H1 (cell line): ENCODE measurements around the gene GPR45. TPM values are rescaled to one million over a fixed set of nuclear protein-coding genes. Genes with fewer than 3 reads are reported as not detected.

Experiments used
- BRCA1 ChIP-seq: IDR thresholded peaks from 2 replicates; pipeline ENCODE4 v1.6.1; 2012; ENCODE audit warnings: low read depth, low read length, improper control_type of control experiment
- CHD2 ChIP-seq: IDR thresholded peaks from 2 replicates; pipeline ENCODE4 v1.6.1; 2012; ENCODE audit warnings: low read length, improper control_type of control experiment
- CHD7 ChIP-seq: fragments of 300-600 bp; sonication (generic); IDR thresholded peaks from 2 replicates; pipeline ENCODE4 v1.7.1; 2012; ENCODE audit warnings: low read length, moderate library complexity, mild to moderate bottlenecking, inconsistent platforms; ENCODE audit not compliant: insufficient replicate concordance
- MAFK ChIP-seq: IDR thresholded peaks from 2 replicates; pipeline ENCODE4 v1.6.1; 2012; ENCODE audit warnings: low read depth, mild to moderate bottlenecking, improper control_type of control experiment, low read length
- RNF2 ChIP-seq: fragments of 200-900, 300-1000 bp; sonication (generic); IDR thresholded peaks from 2 replicates; pipeline ENCODE4 v1.7.1; 2016; ENCODE audit warnings: borderline replicate concordance, low read depth, mild to moderate bottlenecking, antibody characterized with exemption, low read length; ENCODE audit not compliant: poor library complexity, severe bottlenecking; ENCODE audit errors: missing control alignments
- polyA plus RNA-seq, 7 experiments: library from polyadenylated mRNA; depleted of rRNA in 3 of 7; stranded (reverse) in 5 of 7; unstranded in 2 of 7; fragments of >200 nt in 5 of 7; fragments of 200-250 nt in 2 of 7; gene quantifications; 1 replicate in 5 of 7; 2 replicates in 1 of 7; 4 replicates in 1 of 7; pipeline versions ENCODE4 v1.2.1 to v1.2.3, GENCODE V29; 2011 to 2013; ENCODE audit warnings: missing spikeins in 2 of 7, mixed read lengths in 2 of 7
- total RNA-seq: library from RNA; stranded (reverse); fragmentation: NEBNext Ultra II Directional; extraction: Animal tissue kit (Norgen Biotek cat#: 25700); gene quantifications from 2 replicates; pipeline ENCODE4 v1.2.1, GENCODE V29; 2021

The GPR45 gene
- total and polyA plus RNA-seq, 2 of the 8 experiments (the other 6 are each of a cell fraction or from before 2014, with no cell fraction given) = 0.21 TPM; not detected in 1

- TF ChIP-seq CHD7 = no peak
- no peak for TF ChIP-seq BRCA1
- TF ChIP-seq CHD2 = no peak
- TF ChIP-seq MAFK = no peak
- no peak for TF ChIP-seq RNF2
Observed at GRCh38 chr2:105269426-105269825, 27.9 kb downstream of the GPR45 start (continued).
